Mesodermal cell (in vitro differentiated cells): ENCODE measurements around the gene UBE2L6.

Experiments used
- H3K27ac ChIP-seq: 2 replicates; pipeline ENCODE4 v1.7.0; 2013; ENCODE audit warnings: mild to moderate bottlenecking, low read depth, low read length, moderate library complexity; ENCODE audit not compliant: severe bottlenecking
- H3K36me3 ChIP-seq: 2 replicates; pipeline ENCODE4 v1.7.1; 2013; ENCODE audit warnings: mild to moderate bottlenecking, low read length, moderate library complexity; ENCODE audit not compliant: control insufficient read depth, insufficient read depth
- H3K4me1 ChIP-seq: one replicate; pipeline ENCODE4 v1.7.1; 2013; ENCODE audit warnings: mild to moderate bottlenecking, low read length; ENCODE audit not compliant: insufficient read depth, control insufficient read depth, poor library complexity, severe bottlenecking
- H3K4me3 ChIP-seq: 2 replicates; pipeline ENCODE4 v1.7.0; 2013; ENCODE audit warnings: low read length, control low read depth, mild to moderate bottlenecking; ENCODE audit not compliant: insufficient read depth, poor library complexity, severe bottlenecking; ENCODE audit errors: extremely low read depth
- H3K9me3 ChIP-seq: 2 replicates; pipeline ENCODE4 v1.7.1; 2013; ENCODE audit warnings: mild to moderate bottlenecking, low read length, moderate library complexity; ENCODE audit not compliant: control insufficient read depth
- WGBS, 2 experiments: methylation state at CpG; one replicate each; pipeline ENCODE4 v1.1.5; 2013; ENCODE audit warnings: missing lambda C conversion rate in 2 of 2; ENCODE audit not compliant: insufficient coverage in 2 of 2; 5-methylcytosine and 5-hydroxymethylcytosine counted together

Gene UBE2L6

GRCh38 chr11:57530596-57531507 is 36.6 kb downstream of the UBE2L6 start, which contains the start of gene TIMM10:
TIMM10 (minus strand) TSS chr11:57530754; CDS start chr11:57530189, 565 bp downstream.
- Histone ChIP-seq H3K36me3 (peaks cover 26% of the 10 kb centered on the region), H3K4me3 (peak within 1 kb of the TSS; percentile 67), H3K9me3 (no peaks in the 10 kb centered on the region), H3K4me1 (peaks cover 3% of the 10 kb centered on the region), H3K27ac (peak within 1 kb of the TSS; percentile 6)
- WGBS, 2 experiments: 0% methylated on average over 35 to 43 of the region's 49 CpGs

DNA sequence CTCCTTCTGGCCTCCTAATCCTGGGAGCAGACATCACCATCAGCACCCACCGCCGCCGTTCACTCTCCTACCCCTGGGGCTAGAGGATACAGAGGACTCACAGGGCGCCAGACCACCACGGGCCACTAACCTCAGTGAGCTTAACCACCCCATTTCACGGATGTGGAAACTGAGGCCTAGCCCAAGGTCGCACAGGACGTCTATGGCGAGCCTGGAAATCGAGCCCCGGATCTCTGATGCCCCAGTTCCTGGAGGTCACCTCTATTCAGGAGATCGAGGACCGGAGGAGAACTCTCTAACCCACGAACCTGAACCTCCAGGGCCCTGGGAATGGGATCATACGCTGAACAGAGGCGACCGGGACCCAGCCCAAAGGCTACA is 37.3 kb downstream of the UBE2L6 start:
- H3K27ac ChIP-seq: no peak overlapping the region
- H3K4me1 ChIP-seq: peaks cover 3% of the 10 kb centered on the region
- no peaks in the 10 kb centered on the region for H3K9me3 ChIP-seq
- H3K4me3 ChIP-seq: peak overlapping the region; percentile 67
- H3K36me3 ChIP-seq: peaks cover 28% of the 10 kb centered on the region
- 1% methylated on average over 12 to 17 of the region's 17 CpGs for WGBS, 2 experiments

DNA sequence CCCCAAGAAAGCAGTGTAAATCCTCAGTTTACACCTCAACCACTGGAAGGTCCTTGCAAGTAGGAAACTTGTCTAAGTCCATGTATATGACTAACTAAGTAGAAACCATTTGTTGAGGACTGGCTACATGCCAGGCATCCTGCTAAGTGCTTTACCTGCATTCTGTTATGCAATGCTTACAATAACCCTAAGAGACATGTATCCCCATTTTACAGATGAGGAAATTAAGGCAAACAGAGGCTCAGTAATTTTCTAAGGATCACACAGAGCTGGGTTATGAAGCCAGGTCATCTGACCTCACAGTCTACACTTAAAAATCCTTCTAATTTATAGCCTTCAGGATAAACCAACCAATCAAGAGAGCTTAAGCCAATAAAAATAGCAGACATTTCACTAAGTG is 38.5 kb downstream of the UBE2L6 start:
- peaks cover 3% of the 10 kb centered on the region for H3K4me1 ChIP-seq
- H3K27ac ChIP-seq: no peak overlapping the region
- peaks cover 34% of the 10 kb centered on the region for H3K36me3 ChIP-seq
- H3K9me3 ChIP-seq: no peaks in the 10 kb centered on the region
- no peak overlapping the region for H3K4me3 ChIP-seq

DNA sequence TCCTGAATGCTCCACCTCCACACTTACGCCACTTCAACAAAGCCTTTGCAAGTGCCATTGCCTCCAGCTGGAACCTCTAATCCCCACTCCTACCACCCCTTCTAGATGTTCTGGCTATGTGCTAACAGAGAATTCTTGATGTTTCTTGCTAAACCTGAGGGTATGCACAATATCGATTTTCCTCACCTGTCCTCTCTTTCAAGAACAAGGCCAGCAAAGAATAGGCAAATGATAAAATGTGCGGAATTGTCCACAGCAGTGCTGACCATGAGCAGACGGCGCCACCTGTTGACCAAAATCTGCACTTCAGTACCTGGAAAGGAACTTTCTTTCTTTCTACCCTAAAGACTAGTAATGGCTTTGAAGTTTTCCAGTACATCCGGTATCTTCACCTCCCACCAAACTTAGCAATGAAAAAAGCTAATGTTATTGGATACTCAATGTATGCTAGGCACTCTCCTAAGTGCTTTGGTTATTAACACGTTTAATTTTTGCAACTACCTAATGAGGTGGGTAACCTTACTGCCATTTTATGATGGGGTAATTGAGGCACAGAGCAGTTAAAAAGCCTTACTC is 40.3 kb downstream of the UBE2L6 start:
- Histone ChIP-seq H3K36me3 (peaks cover 34% of the 10 kb centered on the region), H3K9me3 (no peaks in the 10 kb centered on the region), H3K27ac (no peak overlapping the region), H3K4me3 (no peak overlapping the region), H3K4me1 (peaks cover 3% of the 10 kb centered on the region)
- 37 to 100% methylated on average over 1 to 5 of the region's 7 CpGs for WGBS, 2 experiments

DNA sequence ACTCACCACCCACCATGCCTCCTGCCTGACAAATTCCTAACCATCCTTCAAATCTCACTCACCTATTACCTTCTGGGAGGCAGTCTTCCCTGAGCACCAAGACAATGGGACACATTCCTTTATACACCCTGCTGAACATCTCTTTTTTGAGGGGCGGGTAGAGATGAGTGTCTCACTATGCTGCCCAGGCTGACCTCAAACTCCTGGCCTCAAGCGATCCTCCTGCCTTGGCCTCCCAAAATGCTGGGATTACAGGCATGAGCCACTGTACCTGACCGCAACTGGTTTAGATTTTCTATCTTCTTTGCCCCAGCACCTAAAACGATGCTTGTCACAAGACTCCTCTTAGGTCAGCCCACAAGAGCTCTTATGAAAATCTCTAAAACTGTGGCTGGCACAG is 44.1 kb downstream of the UBE2L6 start:
- 86 to 90% methylated on average over 4 of the region's 4 CpGs for WGBS, 2 experiments

DNA sequence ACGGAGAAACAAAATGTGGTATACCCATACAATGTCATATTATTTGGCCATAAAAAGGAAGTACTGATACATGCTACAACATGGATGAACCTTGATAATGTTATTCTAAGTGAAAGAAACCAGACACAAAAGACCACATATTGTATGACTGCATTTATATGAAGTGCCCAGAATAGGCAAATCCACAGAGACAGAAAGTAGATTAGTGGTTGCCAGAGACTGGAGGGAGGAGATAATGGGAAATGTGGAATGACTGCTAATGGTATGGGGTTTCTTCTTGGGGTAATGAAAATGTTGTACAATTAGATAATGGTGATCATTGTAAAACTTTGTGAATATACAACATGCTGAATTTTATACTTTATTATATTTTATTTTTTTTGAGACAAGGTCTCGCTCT is 46.4 kb downstream of the UBE2L6 start:
- Histone ChIP-seq H3K36me3 (peaks cover 8% of the 10 kb centered on the region), H3K4me1 (peaks cover under 1% of the 10 kb centered on the region), H3K9me3 (no peaks in the 10 kb centered on the region), H3K4me3 (no peak overlapping the region), H3K27ac (no peak overlapping the region)
- 100% methylated on average over 1 of the region's 2 CpGs; no CpG with 5 or more reads in 1 of the 2 experiments for WGBS, 2 experiments

More for the DNA sequence above, 44.1 kb downstream of the UBE2L6 start:
- Histone ChIP-seq H3K36me3 (peaks cover 18% of the 10 kb centered on the region), H3K4me1 (no peaks in the 10 kb centered on the region), H3K4me3 (no peak overlapping the region), H3K27ac (no peak overlapping the region), H3K9me3 (no peaks in the 10 kb centered on the region)

DNA sequence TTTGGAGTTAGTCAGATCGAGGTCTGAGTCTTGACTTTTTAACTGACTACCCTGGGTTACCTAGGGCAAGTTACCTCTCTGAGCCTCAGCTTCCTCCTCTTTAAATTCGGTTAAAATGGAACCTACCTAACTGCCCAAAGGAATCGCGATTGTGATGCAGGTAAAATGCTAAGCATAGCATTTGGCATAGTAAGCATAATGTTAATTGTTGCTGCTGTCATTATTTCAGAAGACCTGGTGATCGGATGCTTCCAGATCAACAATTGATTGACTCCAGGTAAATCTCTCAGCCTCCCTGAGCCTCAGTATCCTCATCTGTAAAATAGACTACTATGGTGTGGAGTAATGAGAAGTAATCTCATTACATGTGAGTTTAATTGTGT is 51.4 kb downstream of the UBE2L6 start:
- Histone ChIP-seq H3K36me3 (no peaks in the 10 kb centered on the region), H3K4me1 (peaks cover 6% of the 10 kb centered on the region), H3K4me3 (peak overlapping the region; percentile 59), H3K27ac (no peak overlapping the region), H3K9me3 (no peaks in the 10 kb centered on the region)
- WGBS, 2 experiments: 0% methylated on average over 1 to 3 of the region's 5 CpGs

DNA sequence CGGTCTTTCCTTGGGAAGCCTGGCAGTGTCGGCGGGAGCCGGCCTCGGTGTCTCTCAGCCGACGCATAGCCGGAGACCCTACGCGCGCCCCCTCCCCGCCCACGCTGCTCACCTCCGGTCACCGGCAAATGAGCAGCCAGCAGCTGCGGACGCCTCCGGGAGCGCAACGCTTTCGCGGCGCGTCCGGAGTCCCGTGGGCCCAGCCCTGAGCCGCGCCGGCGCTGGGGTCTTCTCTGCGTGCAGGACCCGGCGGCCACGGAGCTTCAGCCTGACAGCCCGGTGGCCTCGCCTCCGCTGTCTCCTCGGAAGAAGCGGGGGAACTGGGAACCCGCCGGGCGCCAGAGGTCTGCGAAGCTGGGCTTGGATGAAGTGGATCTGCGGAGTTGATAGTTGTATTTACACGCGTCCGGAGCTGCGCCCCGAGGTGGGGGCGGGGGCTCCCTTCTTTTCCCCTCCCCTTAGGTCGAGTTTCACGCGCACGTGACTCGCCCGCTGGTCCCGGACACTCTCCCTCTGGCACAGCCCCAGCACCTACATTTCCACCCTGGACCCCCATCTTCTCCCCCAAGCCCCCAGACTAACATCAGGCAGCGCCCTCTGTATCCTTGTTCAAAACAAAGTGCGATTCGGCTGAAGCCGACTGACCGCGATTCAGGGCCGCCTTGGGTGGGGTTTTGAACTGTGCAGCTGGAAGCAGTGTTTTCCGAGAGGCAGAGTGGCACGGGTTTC is 52.0 kb downstream of the UBE2L6 start, which contains the start of gene SLC43A1:
TSS of gene SLC43A1 (minus strand) at position 371 of the 729 bp plus-strand sequence. CDS start 1,591 bp downstream, outside the sequence.
- Histone ChIP-seq H3K9me3 (no peaks in the 10 kb centered on the region), H3K27ac (no peak within 1 kb of the TSS), H3K4me3 (peak within 1 kb of the TSS; percentile 59), H3K4me1 (peaks cover 6% of the 10 kb centered on the region), H3K36me3 (no peaks in the 10 kb centered on the region)
- WGBS, 2 experiments: 0% methylated on average over 32 to 43 of the region's 66 CpGs

- no peaks in the 10 kb centered on the region for H3K36me3 ChIP-seq
- 0% methylated on average over 9 to 39 of the region's 57 CpGs for WGBS, 2 experiments
- H3K9me3 ChIP-seq: no peaks in the 10 kb centered on the region
- peak overlapping the region; percentile 59 for H3K4me3 ChIP-seq
- H3K27ac ChIP-seq: no peak overlapping the region
- peaks cover 6% of the 10 kb centered on the region for H3K4me1 ChIP-seq
These were observed 52.7 kb downstream of the UBE2L6 start for GRCh38 chr11:57514538-57515331.

GRCh38 chr11:57513911-57514537 is 53.4 kb downstream of the UBE2L6 start:
- H3K4me1 ChIP-seq: peaks cover 6% of the 10 kb centered on the region
- H3K36me3 ChIP-seq: no peaks in the 10 kb centered on the region
- H3K9me3 ChIP-seq: no peaks in the 10 kb centered on the region
- H3K27ac ChIP-seq: no peak overlapping the region
- peak overlapping the region; percentile 59 for H3K4me3 ChIP-seq
- 16 to 17% methylated on average over 32 to 35 of the region's 35 CpGs for WGBS, 2 experiments
